Mesothelial cell of epicardium (in vitro differentiated cells): ENCODE data around the gene ARRDC4. TPM values are rescaled to one million over a fixed set of nuclear protein-coding genes. Genes with fewer than 3 reads are reported as not detected.

Experiments
- DNase-seq, 2 experiments: peaks; one replicate each; pipeline ENCODE4 v3.0.0; 2021; ENCODE audit warnings: low spot score in 2 of 2; ENCODE audit not compliant: unreplicated experiment in 2 of 2
- H3K27ac Mint-ChIP-seq: 2 replicates; pipeline ENCODE4 v1.8.0; 2021; ENCODE audit warnings: mixed read lengths
- H3K27me3 Mint-ChIP-seq: 2 replicates; pipeline ENCODE4 v1.8.0; 2021; ENCODE audit warnings: low read depth, mixed read lengths
- H3K36me3 Mint-ChIP-seq: 2 replicates; pipeline ENCODE4 v1.8.0; 2021; ENCODE audit warnings: mixed read lengths
- H3K4me1 Mint-ChIP-seq: 2 replicates; pipeline ENCODE4 v1.8.0; 2021; ENCODE audit warnings: mixed read lengths
- H3K4me3 Mint-ChIP-seq: 2 replicates; pipeline ENCODE4 v1.8.0; 2021; ENCODE audit warnings: mild to moderate bottlenecking, moderate library complexity, mixed read lengths
- H3K9me3 Mint-ChIP-seq: 2 replicates; pipeline ENCODE4 v1.8.0; 2021; ENCODE audit warnings: mixed read lengths
- total RNA-seq: library from RNA; stranded (reverse); gene quantifications from 3 replicates; pipeline ENCODE4 v1.2.1, GENCODE V29; 2021
- TF ChIP-seq, protein P1 (sequence below): fragments of 200-600 bp; sonication (generic); IDR thresholded peaks from one replicate; pipeline ENCODE4 v1.5.0; 2021; ENCODE audit warnings: antibody characterized with exemption; ENCODE audit not compliant: unreplicated experiment

Gene ARRDC4
- total RNA-seq, 1 donor from 2014 or later: 16.2 TPM

DNA sequence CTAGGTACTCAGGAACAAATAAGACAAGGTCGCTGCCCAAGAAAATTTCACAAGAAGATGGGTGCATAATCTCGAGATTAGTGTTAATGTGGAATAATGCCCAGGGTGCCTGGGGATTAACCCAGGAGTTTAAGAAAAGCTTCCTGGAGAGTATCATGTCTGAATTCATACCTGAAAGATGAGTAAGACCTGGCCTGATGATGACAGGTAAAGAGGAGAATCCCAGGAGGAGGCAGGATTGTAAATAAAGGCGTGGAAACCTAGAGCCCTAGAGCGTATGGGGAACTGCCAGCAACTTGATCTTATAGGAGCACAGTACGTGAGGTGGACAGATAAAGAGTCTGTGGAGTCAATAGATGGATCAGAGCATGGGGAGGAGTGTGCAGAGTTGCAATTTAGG lies 43.0 kb downstream of the ARRDC4 start:
- DNase-seq: no peak
- no peak overlapping the region for H3K4me3 Mint-ChIP-seq
- no peaks in the 10 kb centered on the region for H3K4me1 Mint-ChIP-seq
- no peaks in the 10 kb centered on the region for H3K27me3 Mint-ChIP-seq
- H3K27ac Mint-ChIP-seq: no peak overlapping the region
- no peaks in the 10 kb centered on the region for H3K36me3 Mint-ChIP-seq
- H3K9me3 Mint-ChIP-seq: no peaks in the 10 kb centered on the region
- TF ChIP-seq, protein P1, sequence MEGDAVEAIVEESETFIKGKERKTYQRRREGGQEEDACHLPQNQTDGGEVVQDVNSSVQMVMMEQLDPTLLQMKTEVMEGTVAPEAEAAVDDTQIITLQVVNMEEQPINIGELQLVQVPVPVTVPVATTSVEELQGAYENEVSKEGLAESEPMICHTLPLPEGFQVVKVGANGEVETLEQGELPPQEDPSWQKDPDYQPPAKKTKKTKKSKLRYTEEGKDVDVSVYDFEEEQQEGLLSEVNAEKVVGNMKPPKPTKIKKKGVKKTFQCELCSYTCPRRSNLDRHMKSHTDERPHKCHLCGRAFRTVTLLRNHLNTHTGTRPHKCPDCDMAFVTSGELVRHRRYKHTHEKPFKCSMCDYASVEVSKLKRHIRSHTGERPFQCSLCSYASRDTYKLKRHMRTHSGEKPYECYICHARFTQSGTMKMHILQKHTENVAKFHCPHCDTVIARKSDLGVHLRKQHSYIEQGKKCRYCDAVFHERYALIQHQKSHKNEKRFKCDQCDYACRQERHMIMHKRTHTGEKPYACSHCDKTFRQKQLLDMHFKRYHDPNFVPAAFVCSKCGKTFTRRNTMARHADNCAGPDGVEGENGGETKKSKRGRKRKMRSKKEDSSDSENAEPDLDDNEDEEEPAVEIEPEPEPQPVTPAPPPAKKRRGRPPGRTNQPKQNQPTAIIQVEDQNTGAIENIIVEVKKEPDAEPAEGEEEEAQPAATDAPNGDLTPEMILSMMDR: no peak

DNA sequence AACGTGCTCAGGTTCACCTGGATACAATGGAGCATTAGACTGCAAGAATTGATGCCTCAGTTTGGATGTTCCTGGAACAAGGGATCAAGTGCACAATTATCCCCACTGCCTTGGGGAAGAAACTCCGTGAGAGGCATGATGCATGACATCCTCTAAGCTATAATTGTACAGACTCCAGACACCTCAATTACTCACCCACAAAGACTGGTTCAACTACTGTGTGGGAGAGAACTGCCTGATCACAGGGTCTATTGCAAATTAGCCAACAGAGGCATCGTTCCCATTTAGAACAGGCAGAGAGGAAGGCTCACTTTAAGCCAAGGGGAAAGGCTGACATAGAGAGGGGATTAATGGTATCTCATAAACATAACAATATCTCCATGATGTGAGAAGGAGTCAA lies 43.5 kb downstream of the ARRDC4 start:
- H3K9me3 Mint-ChIP-seq: no peaks in the 10 kb centered on the region
- TF ChIP-seq, protein P1: no peak
- H3K27me3 Mint-ChIP-seq: no peaks in the 10 kb centered on the region
- H3K4me1 Mint-ChIP-seq: no peaks in the 10 kb centered on the region
- H3K4me3 Mint-ChIP-seq: no peak overlapping the region
- no peak for DNase-seq
- H3K36me3 Mint-ChIP-seq: no peaks in the 10 kb centered on the region
- no peak overlapping the region for H3K27ac Mint-ChIP-seq

DNA sequence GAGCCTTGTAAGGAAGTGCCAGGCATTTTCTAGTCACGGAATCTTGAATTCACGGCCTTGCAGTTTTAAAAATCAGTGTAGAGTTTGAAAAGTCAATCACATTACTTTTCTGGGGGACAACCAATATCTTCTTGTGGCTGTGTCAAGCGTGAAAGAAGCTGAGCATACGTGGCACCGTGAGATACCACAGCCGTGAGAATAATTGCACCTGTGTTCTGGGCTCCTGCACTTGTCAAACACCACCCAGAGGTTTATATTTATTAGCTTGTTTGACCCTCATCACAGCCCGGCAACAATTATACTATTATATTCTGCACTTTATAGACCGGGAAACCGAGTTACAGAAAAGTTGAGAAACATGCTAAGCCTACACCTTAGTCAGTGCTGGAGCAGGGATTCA lies 45.2 kb downstream of the ARRDC4 start:
- TF ChIP-seq, protein P1: no peak
- Mint-ChIP-seq H3K4me3 (no peak overlapping the region), H3K9me3 (no peaks in the 10 kb centered on the region), H3K27me3 (peaks cover 3% of the 10 kb centered on the region), H3K36me3 (no peaks in the 10 kb centered on the region), H3K4me1 (no peaks in the 10 kb centered on the region), H3K27ac (no peak overlapping the region)
- no peak for DNase-seq

DNA sequence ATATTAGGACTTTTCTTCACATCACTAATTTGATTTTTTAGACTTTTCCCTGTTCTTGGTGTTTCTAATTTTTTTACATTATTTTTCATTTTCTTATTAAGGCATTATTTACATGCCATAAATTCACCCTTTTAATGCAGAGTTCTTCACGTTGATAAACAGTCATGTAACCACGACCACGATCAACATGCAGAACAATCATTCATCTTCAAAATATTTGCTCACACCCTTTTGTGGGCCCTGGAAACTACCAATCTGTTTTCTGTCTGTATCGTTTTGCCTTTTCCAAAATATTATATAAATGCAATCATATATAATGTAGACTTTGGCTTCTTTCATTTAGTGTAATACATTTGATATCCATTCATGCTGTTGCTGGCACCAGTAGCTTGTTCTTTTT lies 48.7 kb downstream of the ARRDC4 start:
- TF ChIP-seq, protein P1: no peak
- Mint-ChIP-seq H3K27me3 (peaks cover 9% of the 10 kb centered on the region), H3K4me3 (no peak overlapping the region), H3K4me1 (no peaks in the 10 kb centered on the region), H3K36me3 (no peaks in the 10 kb centered on the region), H3K27ac (no peak overlapping the region), H3K9me3 (no peaks in the 10 kb centered on the region)
- no peak for DNase-seq

DNA sequence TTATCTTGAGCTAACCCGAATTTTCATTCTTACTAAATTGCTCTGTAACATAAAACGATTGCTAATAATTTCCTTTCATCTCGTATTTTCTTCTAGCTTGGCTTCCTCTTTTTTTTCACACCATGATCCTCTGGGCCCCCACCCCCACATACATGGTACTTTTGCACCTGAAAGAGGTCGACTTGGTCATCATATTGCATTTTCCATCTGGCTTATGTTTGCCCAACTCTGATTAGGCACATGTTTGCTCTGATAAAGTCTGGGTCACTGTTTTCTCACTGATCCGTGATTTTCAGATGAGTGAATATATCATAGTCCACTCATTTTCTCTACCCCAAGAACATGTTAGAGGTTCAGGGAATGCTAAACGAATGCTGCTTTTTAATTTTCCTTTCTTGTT lies 49.5 kb downstream of the ARRDC4 start:
- Mint-ChIP-seq H3K27me3 (peaks cover 11% of the 10 kb centered on the region), H3K9me3 (no peaks in the 10 kb centered on the region), H3K36me3 (no peaks in the 10 kb centered on the region), H3K4me3 (no peak overlapping the region), H3K4me1 (no peaks in the 10 kb centered on the region), H3K27ac (no peak overlapping the region)
- TF ChIP-seq, protein P1: no peak
- DNase-seq: no peak

DNA sequence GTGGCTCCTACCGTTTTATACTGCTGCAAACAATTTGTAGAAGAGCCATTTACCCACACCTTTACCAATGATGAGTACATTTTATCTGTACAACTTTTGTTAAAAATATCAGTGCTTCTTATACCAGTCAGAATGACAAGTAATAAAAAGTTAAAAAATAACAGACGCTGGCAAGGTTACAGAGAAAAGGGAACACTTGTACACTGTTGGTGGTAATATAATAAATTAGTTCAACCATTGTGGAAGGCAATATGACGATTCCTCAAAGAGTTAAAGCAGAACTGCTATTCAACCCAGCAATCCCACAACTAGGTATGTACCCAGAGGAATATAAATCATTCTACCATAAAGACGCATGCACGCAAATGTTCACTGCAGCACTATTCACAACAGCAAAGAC lies 51.9 kb downstream of the ARRDC4 start:
- peaks cover 11% of the 10 kb centered on the region for H3K27me3 Mint-ChIP-seq
- H3K27ac Mint-ChIP-seq: no peak overlapping the region
- no peak overlapping the region for H3K4me3 Mint-ChIP-seq
- no peaks in the 10 kb centered on the region for H3K4me1 Mint-ChIP-seq
- DNase-seq: no peak
- no peaks in the 10 kb centered on the region for H3K36me3 Mint-ChIP-seq
- TF ChIP-seq, protein P1: no peak
- no peaks in the 10 kb centered on the region for H3K9me3 Mint-ChIP-seq
